HCT116 (cell line): ENCODE data around the gene SPEM3. TPM values are rescaled to one million over a fixed set of nuclear protein-coding genes. Genes with fewer than 3 reads are reported as not detected.

Experiments
- ATAC-seq: fragments of 200-7000 bp; cut with Tn5 transposase; 2 replicates; pipeline ENCODE4 v1.9.1; 2020; ENCODE audit warnings: mild to moderate bottlenecking, moderate library complexity
- BruUV-seq: library from RNA; stranded (reverse); fragments of 400-500 nt; replicated peaks from 2 replicates; lab custom pipeline; 2021; lab: Mats Ljungman, UMichigan
- CTCF ChIA-PET: fragments of 300-600 bp; sonication (Branson Sonifier 250); formaldehyde crosslinking; loops from one replicate; lab custom pipeline; 2021; ENCODE audit warnings: antibody characterized with exemption; lab: Charles Lee
- POLR2A ChIA-PET: fragments of 300-600, 350-600 bp; sonication (Branson Sonifier 250); formaldehyde crosslinking; loops from one replicate; lab custom pipeline; 2021; ENCODE audit warnings: antibody characterized with exemption; lab: Charles Lee
- RAD21 ChIA-PET, 2 experiments: fragments of 300-600 bp; sonication (Branson Sonifier 250); formaldehyde crosslinking; loops; one replicate each; lab custom pipeline; 2023; ENCODE audit warnings: low total read pairs in 2 of 2; ENCODE audit not compliant: uncharacterized antibody in 2 of 2, unreplicated experiment in 2 of 2, low non-redundant PET in 1 of 2; lab: Charles Lee
- DNase-seq: peaks from one replicate; pipeline ENCODE4 v3.0.0-alpha.2; 2010; ENCODE audit warnings: low read depth, low spot score
- H2AFZ ChIP-seq: fragments of 200-600 bp; shearing (Covaris generic), sonication (generic); 2 replicates; pipeline ENCODE4 v1.6.1; 2017; ENCODE audit warnings: low read depth, mixed run types, mixed read lengths, antibody characterized with exemption, low read length; ENCODE audit not compliant: poor library complexity, severe bottlenecking
- H3K27ac ChIP-seq: 2 replicates; pipeline ENCODE4 v1.5.1; 2012; ENCODE audit warnings: low read depth, low read length
- H3K27me3 ChIP-seq: fragments of 200-600 bp; sonication (generic); 2 replicates; pipeline ENCODE4 v1.6.1; 2016; ENCODE audit warnings: mixed run types, low read length, mixed read lengths; ENCODE audit not compliant: insufficient read depth
- H3K36me3 ChIP-seq, 2 experiments: fragments of 200-500 bp in 1 of 2; fragments of 200-600 bp in 1 of 2; sonication (Bioruptor generic) in 1 of 2; sonication (generic) in 1 of 2; 2 replicates each; pipeline versions ENCODE4 v1.5.1 to v1.6.1; 2014 to 2016; ENCODE audit warnings: low read length in 2 of 2, inconsistent platforms in 1 of 2, mixed read lengths in 1 of 2, mixed run types in 1 of 2; ENCODE audit not compliant: insufficient read depth in 2 of 2, control insufficient read depth in 1 of 2
- H3K4me1 ChIP-seq, 2 experiments: fragments of 200-600 bp in 1 of 2; sonication (generic) in 1 of 2; 2 replicates each; pipeline versions ENCODE4 v1.5.1 to v1.6.1; 2012 to 2017; ENCODE audit warnings: low read length in 2 of 2, inconsistent platforms in 1 of 2, mild to moderate bottlenecking in 1 of 2, mixed read lengths in 1 of 2, mixed run types in 1 of 2, moderate library complexity in 1 of 2; ENCODE audit not compliant: insufficient read depth in 2 of 2, control insufficient read depth in 1 of 2
- H3K4me2 ChIP-seq: fragments of 200-600 bp; sonication (generic); 2 replicates; pipeline ENCODE4 v1.6.1; 2017; ENCODE audit warnings: mixed run types, low read length, mixed read lengths
- H3K4me3 ChIP-seq, 2 experiments: fragments of 200-600 bp in 1 of 2; sonication (generic) in 1 of 2; replicated peaks in 1 of 2; 2 replicates each; pipeline ENCODE4 v1.5.1; 2011 to 2016; ENCODE audit warnings: low read length in 2 of 2, control low read depth in 1 of 2, low read depth in 1 of 2, mild to moderate bottlenecking in 1 of 2, mixed read lengths in 1 of 2, mixed run types in 1 of 2
- H3K79me2 ChIP-seq: fragments of 200-600 bp; sonication (generic); 2 replicates; pipeline ENCODE4 v1.6.1; 2017; ENCODE audit warnings: mild to moderate bottlenecking, mixed run types, low read length, moderate library complexity, mixed read lengths; ENCODE audit not compliant: insufficient read depth
- H3K9ac ChIP-seq: fragments of 200-600 bp; sonication (generic); 2 replicates; pipeline ENCODE4 v1.6.1; 2016; ENCODE audit warnings: low read length, mixed read lengths
- H3K9me2 ChIP-seq: fragments of 200-600 bp; sonication (generic), shearing (Covaris generic); 2 replicates; pipeline ENCODE4 v1.6.1; 2017; ENCODE audit warnings: mixed run types, mild to moderate bottlenecking, moderate library complexity; ENCODE audit not compliant: insufficient read depth
- H3K9me3 ChIP-seq, 2 experiments: fragments of 200-500 bp in 1 of 2; fragments of 200-600 bp in 1 of 2; sonication (Bioruptor generic) in 1 of 2; sonication (generic) in 1 of 2; 2 replicates each; pipeline ENCODE4 v1.6.1; 2014 to 2017; ENCODE audit warnings: low read length in 2 of 2, mixed read lengths in 2 of 2, inconsistent platforms in 1 of 2, low read depth in 1 of 2, mild to moderate bottlenecking in 1 of 2, mixed run types in 1 of 2, moderate library complexity in 1 of 2; ENCODE audit not compliant: control insufficient read depth in 1 of 2, insufficient read depth in 1 of 2
- H4K20me1 ChIP-seq: fragments of 200-600 bp; sonication (generic), shearing (Covaris generic); 2 replicates; pipeline ENCODE4 v1.6.1; 2017; ENCODE audit warnings: mixed run types, mild to moderate bottlenecking, moderate library complexity; ENCODE audit not compliant: insufficient read depth
- CTCF ChIP-seq, 3 experiments: fragments of 200-600 bp in 1 of 3; sonication (generic) in 1 of 3; IDR thresholded peaks in 2 of 3; conservative IDR thresholded peaks in 1 of 3; 2 replicates each; pipeline ENCODE4 v1.5.1; 2012 to 2017; ENCODE audit warnings: low read depth in 2 of 3, low read length in 2 of 3, antibody characterized with exemption in 1 of 3, borderline replicate concordance in 1 of 3, control low read depth in 1 of 3, mild to moderate bottlenecking in 1 of 3, mixed read lengths in 1 of 3, mixed run types in 1 of 3, moderate library complexity in 1 of 3; ENCODE audit not compliant: insufficient read depth in 1 of 3
- EGR1 ChIP-seq: IDR thresholded peaks from 2 replicates; pipeline ENCODE4 v1.6.1; 2012; ENCODE audit warnings: low read depth
- ELF1 ChIP-seq: IDR thresholded peaks from 2 replicates; pipeline ENCODE4 v1.6.1; 2012; ENCODE audit warnings: low read depth, borderline replicate concordance
- EZH2 ChIP-seq: fragments of 200-600 bp; sonication (generic); IDR thresholded peaks from 2 replicates; pipeline ENCODE4 v1.6.1; 2017; ENCODE audit warnings: antibody characterized with exemption, mixed run types
- EZH2phosphoT487 ChIP-seq: fragments of 200-600 bp; IDR thresholded peaks from 2 replicates; pipeline ENCODE4 v1.6.1; 2018; ENCODE audit warnings: antibody characterized with exemption, borderline replicate concordance
- JUND ChIP-seq: IDR thresholded peaks from 2 replicates; pipeline ENCODE4 v1.6.1; 2012
- POLR2A ChIP-seq: IDR thresholded peaks from 2 replicates; pipeline ENCODE4 v1.7.0; 2011; ENCODE audit warnings: borderline replicate concordance; ENCODE audit not compliant: insufficient read depth, insufficient read length; ENCODE audit errors: extremely low read depth
- POLR2AphosphoS5 ChIP-seq: IDR thresholded peaks from 2 replicates; pipeline ENCODE4 v1.6.1; 2011; ENCODE audit warnings: mild to moderate bottlenecking, low read depth, low read length, moderate library complexity
- RAD21 ChIP-seq: IDR thresholded peaks from 2 replicates; pipeline ENCODE4 v1.6.1; 2012; ENCODE audit warnings: low read depth, mild to moderate bottlenecking
- SIN3A ChIP-seq: IDR thresholded peaks from 2 replicates; pipeline ENCODE4 v1.6.1; 2012; ENCODE audit warnings: low read depth
- SP1 ChIP-seq: IDR thresholded peaks from 2 replicates; pipeline ENCODE4 v1.6.1; 2012; ENCODE audit warnings: low read depth
- YY1 ChIP-seq: IDR thresholded peaks from 2 replicates; pipeline ENCODE4 v1.6.1; 2011; ENCODE audit warnings: low read length, low read depth, moderate library complexity, mild to moderate bottlenecking; ENCODE audit not compliant: insufficient replicate concordance; ENCODE audit errors: extremely low read depth
- ZFX ChIP-seq: fragments of 450-650 bp; IDR thresholded peaks from 2 replicates; pipeline ENCODE4 v1.6.1; 2017
- intact Hi-C: fragments of 100-400 bp; cut with micrococcal nuclease; formaldehyde crosslinking; loops from 2 replicates; pipeline ENCODE4 v1.10.0; 2022
- total RNA-seq: library from RNA; stranded (reverse); gene quantifications from one replicate; pipeline ENCODE4 v1.2.1, GENCODE V29; 2021; ENCODE audit not compliant: unreplicated experiment

The SPEM3 gene
- total RNA-seq, 1 experiment from 2014 or later: not detected

DNA sequence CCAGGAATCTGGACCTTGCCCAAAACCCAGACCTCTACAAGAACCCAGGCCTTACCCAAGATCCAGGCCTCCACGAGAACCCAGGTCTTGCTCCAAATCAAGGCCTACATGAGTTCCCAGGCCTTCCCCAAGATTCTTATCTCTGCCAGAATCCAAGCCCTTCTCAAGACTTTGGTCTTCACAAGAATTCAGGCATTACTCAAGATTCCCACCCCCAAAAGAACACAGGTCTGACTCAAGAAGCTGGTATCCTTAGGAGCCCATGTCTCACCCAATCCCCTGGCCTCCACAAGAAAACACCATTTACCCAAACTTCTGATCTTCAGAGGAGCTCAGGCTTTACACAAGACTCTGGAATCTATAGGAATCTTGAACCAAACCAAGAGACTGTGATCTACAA lies 2.6 kb downstream of the SPEM3 start (continued):
- no peak for TF ChIP-seq SP1
- no peak for TF ChIP-seq YY1
- TF ChIP-seq CTCF (IDR thresholded peaks at IDR 0.05 in 2 of 3, conservative IDR thresholded peaks at IDR 0.05 in 1 of 3; ENCODE audit: borderline replicate concordance in 1 of 3, insufficient read depth in 1 of 3, low read depth in 2 of 3, low read length in 2 of 3): no peak
- TF ChIP-seq, all 23 proteins: peak for 0

DNA sequence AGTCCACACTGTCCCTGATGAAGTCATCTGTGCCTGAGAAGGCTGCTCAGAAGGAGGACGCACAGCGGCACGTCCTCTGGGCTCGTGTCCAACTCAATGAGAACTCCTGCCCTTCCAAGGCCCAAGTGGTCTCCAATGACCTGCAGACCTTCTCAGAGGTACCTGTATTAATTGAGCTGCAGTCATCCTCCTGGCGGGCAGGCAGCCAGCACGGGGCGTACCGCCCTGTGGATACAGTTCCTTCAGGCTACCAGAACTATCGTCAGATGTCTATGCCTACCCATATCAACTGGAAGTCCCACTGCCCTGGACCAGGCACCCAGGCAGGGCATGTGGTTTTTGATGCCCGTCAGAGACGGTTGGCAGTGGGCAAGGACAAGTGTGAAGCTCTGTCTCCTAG lies 3.6 kb downstream of the SPEM3 start:
- no peaks in the 10 kb centered on the region for H3K9me2 ChIP-seq
- no peak overlapping the region for H3K27ac ChIP-seq
- POLR2A ChIA-PET: interaction anchor here (0.6 kb wide), 1 partner anchor 425 kb away, joined by 3 read pairs; the partner anchor contains the start of gene NAA38
- RAD21 ChIA-PET: no interaction called here
- DNase-seq (no peak), ATAC-seq (no peak)
- no peak overlapping the region for H3K4me3 ChIP-seq
- H3K79me2 ChIP-seq: no peaks in the 10 kb centered on the region
- intact Hi-C loops: loop anchor here (10.0 kb wide), 1 partner anchor 167 kb away; the partner anchor contains the start of gene CLDN7
- H3K9ac ChIP-seq: no peak overlapping the region
- CTCF ChIA-PET: no interaction called here
- no peaks in the 10 kb centered on the region for H3K27me3 ChIP-seq
- H3K4me2 ChIP-seq: no peak overlapping the region
- BruUV-seq: no TSS peak
- H3K4me1 ChIP-seq: peaks cover 9 to 27% of the 10 kb centered on the region in 2 experiments
- no peaks in the 10 kb centered on the region for H3K36me3 ChIP-seq
- TF ChIP-seq EGR1 (no peak), JUND (no peak), ZFX (no peak), EZH2phosphoT487 (no peak), EZH2 (no peak), YY1 (no peak), POLR2AphosphoS5 (no peak), POLR2A (no peak), ELF1 (no peak), RAD21 (no peak), SIN3A (no peak)
- H3K9me3 ChIP-seq: no peaks in the 10 kb centered on the region; a peak in 1 of 4 replicates
- no peak overlapping the region for H2AFZ ChIP-seq
- no peaks in the 10 kb centered on the region for H4K20me1 ChIP-seq
